HepG2 (cell line): ENCODE data around the gene ABCB9. TPM values are rescaled to one million over a fixed set of nuclear protein-coding genes. Genes with fewer than 3 reads are reported as not detected.

Experiments used
- ARHGAP35 ChIP-seq: sonication (generic); formaldehyde crosslinking; IDR thresholded peaks from 2 replicates; pipeline ENCODE4 v1.9.0; 2022; ENCODE audit warnings: mild to moderate bottlenecking, inconsistent platforms, moderate library complexity, missing genetic modification reagents, borderline replicate concordance
- FOXJ3 ChIP-seq: sonication (generic); formaldehyde crosslinking; IDR thresholded peaks from 2 replicates; pipeline ENCODE4 v1.4.0; 2020; ENCODE audit warnings: missing genetic modification reagents, mild to moderate bottlenecking, borderline replicate concordance
- KMT2B ChIP-seq: IDR thresholded peaks from 2 replicates; pipeline ENCODE4 v1.6.1; 2016; ENCODE audit warnings: missing genetic modification reagents, missing compliant biosample characterization
- MTF1 ChIP-seq: sonication (generic); formaldehyde crosslinking; IDR thresholded peaks from 2 replicates; pipeline ENCODE4 v1.5.0; 2020; ENCODE audit warnings: missing genetic modification reagents
- NCOR1 ChIP-seq: fragments of 200-600 bp; sonication (generic); IDR thresholded peaks from 2 replicates; pipeline ENCODE4 v1.7.0; 2017; ENCODE audit warnings: antibody characterized with exemption, low read length, borderline replicate concordance
- NR2F6 ChIP-seq, 2 experiments: IDR thresholded peaks; 2 replicates each; pipeline ENCODE4 v1.6.1; 2016; ENCODE audit warnings: antibody characterized with exemption in 1 of 2, mild to moderate bottlenecking in 1 of 2
- PCBP2 ChIP-seq: fragments of 200-400 bp; formaldehyde crosslinking; optimal IDR thresholded peaks from 2 replicates; pipeline ENCODE3; 2018; ENCODE audit warnings: low read length, low read depth; ENCODE audit not compliant: poor library complexity, severe bottlenecking
- PHF20 ChIP-seq: sonication (generic); formaldehyde crosslinking; IDR thresholded peaks from 2 replicates; pipeline ENCODE4 v1.5.0; 2020; ENCODE audit warnings: mild to moderate bottlenecking, missing genetic modification reagents
- POLR2AphosphoS2 ChIP-seq: IDR thresholded peaks from 2 replicates; pipeline ENCODE4 v1.6.1; 2011; ENCODE audit warnings: low read depth, low read length, improper control_type of control experiment
- SETDB1 ChIP-seq: sonication (generic); formaldehyde crosslinking; IDR thresholded peaks from 2 replicates; pipeline ENCODE4 v1.5.1; 2020; ENCODE audit warnings: missing genetic modification reagents, mild to moderate bottlenecking, borderline replicate concordance
- SOX13 ChIP-seq, 3 experiments: fragments of 450-650 bp in 1 of 3; sonication (generic) in 1 of 3; formaldehyde crosslinking in 1 of 3; IDR thresholded peaks in 2 of 3; conservative IDR thresholded peaks in 1 of 3; 2 replicates each; pipeline versions ENCODE4 v1.5.0 to v1.6.1; 2016 to 2020; ENCODE audit warnings: antibody characterized with exemption in 1 of 3, mild to moderate bottlenecking in 1 of 3, missing compliant biosample characterization in 1 of 3, missing genetic modification reagents in 1 of 3, moderate library complexity in 1 of 3
- ZBTB8A ChIP-seq: sonication (generic); formaldehyde crosslinking; IDR thresholded peaks from 2 replicates; pipeline ENCODE4 v1.4.0; 2020; ENCODE audit warnings: mild to moderate bottlenecking, low read depth, missing genetic modification reagents, borderline replicate concordance
- ZFP1 ChIP-seq: IDR thresholded peaks from 2 replicates; pipeline ENCODE4 v1.6.1; 2016
- ZFP37 ChIP-seq: sonication (generic); formaldehyde crosslinking; IDR thresholded peaks from 2 replicates; pipeline ENCODE4 v1.4.0; 2020; ENCODE audit warnings: missing genetic modification reagents, borderline replicate concordance
- ZNF326 ChIP-seq: sonication (generic); formaldehyde crosslinking; IDR thresholded peaks from 2 replicates; pipeline ENCODE4 v1.4.0; 2020; ENCODE audit warnings: missing genetic modification reagents, borderline replicate concordance
- ZNF446 ChIP-seq: sonication (generic); formaldehyde crosslinking; IDR thresholded peaks from 2 replicates; pipeline ENCODE4 v1.5.0; 2020; ENCODE audit warnings: mild to moderate bottlenecking, missing genetic modification reagents
- ZNF496 ChIP-seq: sonication (generic); formaldehyde crosslinking; IDR thresholded peaks from 2 replicates; pipeline ENCODE4 v1.8.1; 2023; ENCODE audit warnings: mild to moderate bottlenecking, moderate library complexity, missing genetic modification reagents; ENCODE audit not compliant: insufficient replicate concordance
- ZNF605 ChIP-seq: sonication (generic); formaldehyde crosslinking; IDR thresholded peaks from 2 replicates; pipeline ENCODE4 v1.8.0; 2022; ENCODE audit warnings: mild to moderate bottlenecking, missing genetic modification reagents
- ZNF777 ChIP-seq: sonication (generic); formaldehyde crosslinking; IDR thresholded peaks from 2 replicates; pipeline ENCODE4 v1.4.0; 2020; ENCODE audit warnings: missing genetic modification reagents
- ZNF841 ChIP-seq: sonication (generic); formaldehyde crosslinking; IDR thresholded peaks from 2 replicates; pipeline ENCODE4 v1.8.1; 2023; ENCODE audit warnings: missing genetic modification reagents, borderline replicate concordance
- ZSCAN21 ChIP-seq: sonication (generic); formaldehyde crosslinking; IDR thresholded peaks from 2 replicates; pipeline ENCODE4 v1.8.0; 2022; ENCODE audit warnings: mild to moderate bottlenecking, missing genetic modification reagents, moderate library complexity, borderline replicate concordance
- polyA plus RNA-seq, 8 experiments: library from polyadenylated mRNA; depleted of rRNA in 3 of 8; stranded (reverse) in 7 of 8; unstranded in 1 of 8; fragments of >200 nt; fragmentation: Illumina TruSeq in 4 of 8; extraction: Trizol in 4 of 8; gene quantifications; 2 replicates each; pipeline versions ENCODE4 v1.2.1 to v1.2.3, GENCODE V29; 2011 to 2016; ENCODE audit warnings: low read depth in 4 of 8, missing spikeins in 1 of 8, mixed read lengths in 1 of 8; ENCODE audit not compliant: insufficient read depth in 1 of 8
- total RNA-seq, 5 experiments: library from RNA; depleted of rRNA; stranded (reverse); fragments of >200 nt; fragmentation: Illumina TruSeq; extraction: Trizol; gene quantifications; 2 replicates each; pipeline ENCODE4 v1.2.3, GENCODE V29; 2016; ENCODE audit warnings: low read depth in 1 of 5
- TF ChIP-seq, protein P1 (sequence below): sonication (generic); formaldehyde crosslinking; IDR thresholded peaks from 2 replicates; pipeline ENCODE4 v1.5.1; 2020; ENCODE audit warnings: missing genetic modification reagents, mild to moderate bottlenecking, borderline replicate concordance
- TF ChIP-seq, protein P2 (sequence below): sonication (generic); formaldehyde crosslinking; IDR thresholded peaks from 2 replicates; pipeline ENCODE4 v1.4.0; 2020; ENCODE audit warnings: mild to moderate bottlenecking, low read depth, missing genetic modification reagents
- TF ChIP-seq, protein P3 (sequence below): sonication (generic); formaldehyde crosslinking; IDR thresholded peaks from 2 replicates; pipeline ENCODE4 v1.9.0; 2021; ENCODE audit warnings: missing genetic modification reagents, mild to moderate bottlenecking, borderline replicate concordance
- TF ChIP-seq, protein P4 (sequence below): sonication (generic); formaldehyde crosslinking; IDR thresholded peaks from 2 replicates; pipeline ENCODE4 v1.5.1; 2020; ENCODE audit warnings: missing genetic modification reagents, mild to moderate bottlenecking, borderline replicate concordance

The ABCB9 gene
- total and polyA plus RNA-seq, 2 of the 13 experiments (the other 11 are each of a cell fraction or from before 2014, with no cell fraction given) = 5.1 to 6.0 TPM

DNA sequence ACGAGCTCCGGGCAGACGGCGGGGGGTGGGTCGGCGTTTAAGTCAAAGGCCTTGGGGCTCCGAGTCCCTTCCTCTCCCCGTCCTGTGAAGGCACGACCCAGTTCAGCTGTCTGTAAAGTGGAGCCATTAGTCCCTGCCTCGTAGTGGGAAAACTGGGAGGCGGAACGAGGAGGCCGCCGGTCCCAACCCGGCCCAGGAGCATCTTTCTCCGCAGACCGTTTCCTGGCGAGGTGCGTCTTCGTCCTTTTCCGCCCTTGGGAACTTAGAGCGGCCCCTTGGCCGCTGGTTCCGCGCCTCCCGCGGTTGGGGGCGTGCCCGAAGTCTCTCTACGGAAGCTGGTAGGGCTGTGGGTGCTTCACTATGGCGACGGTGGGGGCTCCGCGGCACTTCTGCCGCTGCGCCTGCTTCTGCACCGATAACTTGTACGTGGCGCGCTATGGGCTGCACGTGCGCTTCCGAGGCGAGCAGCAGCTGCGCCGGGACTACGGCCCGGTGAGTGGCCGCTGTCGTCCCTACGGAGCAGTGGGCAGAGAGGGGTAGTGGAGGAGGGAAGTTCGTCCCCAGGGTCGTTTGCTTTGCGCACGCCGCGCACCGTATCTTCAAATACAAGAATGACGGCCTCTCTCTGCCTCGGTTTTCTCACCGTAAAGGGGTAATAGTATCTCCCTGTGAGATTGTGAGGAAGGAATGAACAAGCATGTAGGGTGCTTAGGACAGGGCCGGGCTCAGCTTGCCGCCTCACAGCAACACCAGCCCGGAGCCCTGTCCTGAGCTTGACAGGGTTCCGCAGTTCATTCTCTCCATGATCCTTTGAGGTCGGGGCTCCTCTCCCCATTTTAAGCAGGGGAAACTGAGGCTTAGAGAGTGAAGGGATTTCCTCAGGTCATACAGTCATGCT, 8.9 kb upstream of the ABCB9 start, which contains the start of gene OGFOD2 (continued):
- no peak for TF ChIP-seq SOX13 (IDR thresholded peaks at IDR 0.05)
- peak in 1 of 2 experiments; percentile 4; a peak in 1 of 4 replicates for TF ChIP-seq SOX13 (CRISPR knock-in tag; conservative IDR thresholded peaks at IDR 0.05 in 1 of 2, IDR thresholded peaks at IDR 0.05 in 1 of 2)
- TF ChIP-seq, protein P1, sequence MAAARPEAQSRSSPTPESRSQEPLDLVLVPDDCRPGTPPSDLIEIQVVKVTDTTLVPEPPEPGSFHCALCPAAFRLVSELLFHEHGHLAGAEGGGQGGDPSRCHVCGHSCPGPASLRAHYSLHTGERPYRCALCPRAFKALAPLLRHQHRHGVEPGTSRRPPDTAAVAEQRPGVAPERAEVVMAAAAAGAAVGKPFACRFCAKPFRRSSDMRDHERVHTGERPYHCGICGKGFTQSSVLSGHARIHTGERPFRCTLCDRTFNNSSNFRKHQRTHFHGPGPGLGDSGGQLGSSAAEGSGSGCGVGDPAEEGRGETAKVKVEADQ (CRISPR knock-in tag) = no peak
- no peak for TF ChIP-seq POLR2AphosphoS2
- no peak for TF ChIP-seq MTF1 (CRISPR knock-in tag)
- TF ChIP-seq, protein P2, sequence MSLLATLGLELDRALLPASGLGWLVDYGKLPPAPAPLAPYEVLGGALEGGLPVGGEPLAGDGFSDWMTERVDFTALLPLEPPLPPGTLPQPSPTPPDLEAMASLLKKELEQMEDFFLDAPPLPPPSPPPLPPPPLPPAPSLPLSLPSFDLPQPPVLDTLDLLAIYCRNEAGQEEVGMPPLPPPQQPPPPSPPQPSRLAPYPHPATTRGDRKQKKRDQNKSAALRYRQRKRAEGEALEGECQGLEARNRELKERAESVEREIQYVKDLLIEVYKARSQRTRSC (CRISPR knock-in tag) = no peak
- 0 out of 2 replicates have a peak, but pooled peaks have one; percentile 20 for TF ChIP-seq KMT2B (CRISPR knock-in tag)
- TF ChIP-seq ZNF777 = no peak
- TF ChIP-seq, protein P3, sequence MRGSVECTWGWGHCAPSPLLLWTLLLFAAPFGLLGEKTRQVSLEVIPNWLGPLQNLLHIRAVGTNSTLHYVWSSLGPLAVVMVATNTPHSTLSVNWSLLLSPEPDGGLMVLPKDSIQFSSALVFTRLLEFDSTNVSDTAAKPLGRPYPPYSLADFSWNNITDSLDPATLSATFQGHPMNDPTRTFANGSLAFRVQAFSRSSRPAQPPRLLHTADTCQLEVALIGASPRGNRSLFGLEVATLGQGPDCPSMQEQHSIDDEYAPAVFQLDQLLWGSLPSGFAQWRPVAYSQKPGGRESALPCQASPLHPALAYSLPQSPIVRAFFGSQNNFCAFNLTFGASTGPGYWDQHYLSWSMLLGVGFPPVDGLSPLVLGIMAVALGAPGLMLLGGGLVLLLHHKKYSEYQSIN (CRISPR knock-in tag) = no peak
- TF ChIP-seq PHF20 (CRISPR knock-in tag) = peak; percentile 56; the same call in 1 of the 2 replicates
- TF ChIP-seq, protein P4, sequence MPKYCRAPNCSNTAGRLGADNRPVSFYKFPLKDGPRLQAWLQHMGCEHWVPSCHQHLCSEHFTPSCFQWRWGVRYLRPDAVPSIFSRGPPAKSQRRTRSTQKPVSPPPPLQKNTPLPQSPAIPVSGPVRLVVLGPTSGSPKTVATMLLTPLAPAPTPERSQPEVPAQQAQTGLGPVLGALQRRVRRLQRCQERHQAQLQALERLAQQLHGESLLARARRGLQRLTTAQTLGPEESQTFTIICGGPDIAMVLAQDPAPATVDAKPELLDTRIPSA = no peak
- no peak for TF ChIP-seq ARHGAP35
- no peak for TF ChIP-seq ZSCAN21 (CRISPR knock-in tag)
- TF ChIP-seq ZFP1 (CRISPR knock-in tag) = no peak
- TF ChIP-seq NCOR1 = no peak
- TF ChIP-seq ZFP37 (CRISPR knock-in tag) = no peak
- no peak for TF ChIP-seq SETDB1 (CRISPR knock-in tag)
- TF ChIP-seq ZBTB8A (CRISPR knock-in tag) = no peak
- TF ChIP-seq PCBP2 = no peak
- 0 out of 2 replicates have a peak, but pooled peaks have one; percentile 36 for TF ChIP-seq ZNF326 (CRISPR knock-in tag)
- no peak for TF ChIP-seq NR2F6 (IDR thresholded peaks at IDR 0.05)
- TF ChIP-seq NR2F6 (CRISPR knock-in tag; IDR thresholded peaks at IDR 0.05) = no peak
- 0 out of 2 replicates have a peak, but pooled peaks have one; percentile 61 for TF ChIP-seq ZNF841
- no peak for TF ChIP-seq FOXJ3 (CRISPR knock-in tag)
- TF ChIP-seq ZNF605 (CRISPR knock-in tag) = 0 out of 2 replicates have a peak, but pooled peaks have one; percentile 19
- TF ChIP-seq ZNF446 = peak; percentile 15; the same call in 1 of the 2 replicates
- no peak for TF ChIP-seq ZNF496 (CRISPR knock-in tag)
